HepG2 (cell line): ENCODE results near the gene GEMIN8. TPM values are rescaled to one million over a fixed set of nuclear protein-coding genes. Genes with fewer than 3 reads are reported as not detected.

Experiments used
- ATF1 ChIP-seq: IDR thresholded peaks from 2 replicates; pipeline ENCODE4 v1.6.1; 2016; ENCODE audit warnings: mild to moderate bottlenecking, control low read depth
- CREM ChIP-seq, 2 experiments: sonication (generic) in 1 of 2; formaldehyde crosslinking in 1 of 2; IDR thresholded peaks; 2 replicates each; pipeline versions ENCODE4 v1.4.0 to v1.6.1; 2016 to 2020; ENCODE audit warnings: antibody characterized with exemption in 1 of 2, mild to moderate bottlenecking in 1 of 2, missing genetic modification reagents in 1 of 2
- ELK4 ChIP-seq: sonication (generic); formaldehyde crosslinking; IDR thresholded peaks from 2 replicates; pipeline ENCODE4 v1.9.0; 2021; ENCODE audit warnings: missing genetic modification reagents, borderline replicate concordance
- ETV6 ChIP-seq: sonication (generic); formaldehyde crosslinking; conservative IDR thresholded peaks from 2 replicates; pipeline ENCODE4 v1.4.0; 2020; ENCODE audit warnings: missing genetic modification reagents
- FOXA1 ChIP-seq, 2 experiments: fragments of 450-650 bp in 1 of 2; sonication (generic) in 1 of 2; formaldehyde crosslinking in 1 of 2; IDR thresholded peaks; 2 replicates each; pipeline versions ENCODE4 v1.4.0 to v1.6.1; 2016 to 2020; ENCODE audit warnings: missing genetic modification reagents in 1 of 2
- HHEX ChIP-seq: IDR thresholded peaks from 2 replicates; pipeline ENCODE4 v1.6.1; 2016; ENCODE audit warnings: control low read depth
- HNF1B ChIP-seq: sonication (generic); formaldehyde crosslinking; IDR thresholded peaks from 2 replicates; pipeline ENCODE4 v1.5.1; 2020; ENCODE audit warnings: mild to moderate bottlenecking, moderate library complexity, missing genetic modification reagents
- MXD1 ChIP-seq: sonication (generic); formaldehyde crosslinking; IDR thresholded peaks from 2 replicates; pipeline ENCODE4 v1.4.0; 2020; ENCODE audit warnings: mild to moderate bottlenecking, missing genetic modification reagents
- NPAS2 ChIP-seq: sonication (generic); formaldehyde crosslinking; IDR thresholded peaks from 2 replicates; pipeline ENCODE4 v1.8.0; 2022; ENCODE audit warnings: mild to moderate bottlenecking, missing genetic modification reagents, borderline replicate concordance
- RNF219 ChIP-seq: sonication (generic); formaldehyde crosslinking; IDR thresholded peaks from 2 replicates; pipeline ENCODE4 v1.5.0; 2020; ENCODE audit warnings: mild to moderate bottlenecking, missing genetic modification reagents
- YY1 ChIP-seq: IDR thresholded peaks from 2 replicates; pipeline ENCODE4 v1.6.1; 2011; ENCODE audit warnings: low read length, low read depth, moderate library complexity, mild to moderate bottlenecking; ENCODE audit not compliant: insufficient read depth, insufficient replicate concordance
- ZBTB10 ChIP-seq: sonication (generic); formaldehyde crosslinking; IDR thresholded peaks from 2 replicates; pipeline ENCODE4 v1.4.0; 2020; ENCODE audit warnings: missing genetic modification reagents, borderline replicate concordance
- ZFP82 ChIP-seq: sonication (generic); formaldehyde crosslinking; IDR thresholded peaks from 2 replicates; pipeline ENCODE4 v1.5.1; 2020; ENCODE audit warnings: mild to moderate bottlenecking, missing genetic modification reagents, borderline replicate concordance
- ZMAT3 ChIP-seq: sonication (generic); formaldehyde crosslinking; conservative IDR thresholded peaks from 2 replicates; pipeline ENCODE4 v1.7.0; 2021; ENCODE audit warnings: missing genetic modification reagents
- ZNF143 ChIP-seq: sonication (generic); formaldehyde crosslinking; IDR thresholded peaks from 2 replicates; pipeline ENCODE4 v1.4.0; 2020; ENCODE audit warnings: missing genetic modification reagents
- ZNF230 ChIP-seq: sonication (generic); formaldehyde crosslinking; IDR thresholded peaks from 2 replicates; pipeline ENCODE4 v1.4.0; 2020; ENCODE audit warnings: mild to moderate bottlenecking, missing genetic modification reagents
- ZNF350 ChIP-seq: sonication (generic); formaldehyde crosslinking; IDR thresholded peaks from 2 replicates; pipeline ENCODE4 v1.4.0; 2020; ENCODE audit warnings: mild to moderate bottlenecking, low read depth, missing genetic modification reagents, borderline replicate concordance
- ZNF556 ChIP-seq: sonication (generic); formaldehyde crosslinking; IDR thresholded peaks from 2 replicates; pipeline ENCODE4 v1.4.0; 2020; ENCODE audit warnings: mild to moderate bottlenecking, missing genetic modification reagents, borderline replicate concordance
- ZNF7 ChIP-seq: IDR thresholded peaks from 2 replicates; pipeline ENCODE4 v1.6.1; 2016; ENCODE audit warnings: missing biosample characterization, missing genetic modification reagents
- ZNF792 ChIP-seq: IDR thresholded peaks from 2 replicates; pipeline ENCODE4 v1.6.1; 2016
- ZNF839 ChIP-seq: sonication (generic); formaldehyde crosslinking; IDR thresholded peaks from 2 replicates; pipeline ENCODE4 v1.4.0; 2020; ENCODE audit warnings: missing genetic modification reagents, mild to moderate bottlenecking, borderline replicate concordance
- polyA plus RNA-seq, 8 experiments: library from polyadenylated mRNA; depleted of rRNA in 3 of 8; stranded (reverse) in 7 of 8; unstranded in 1 of 8; fragments of >200 nt; fragmentation: Illumina TruSeq in 4 of 8; extraction: Trizol in 4 of 8; gene quantifications; 2 replicates each; pipeline versions ENCODE4 v1.2.1 to v1.2.3, GENCODE V29; 2011 to 2016; ENCODE audit warnings: low read depth in 4 of 8, missing spikeins in 1 of 8, mixed read lengths in 1 of 8; ENCODE audit not compliant: insufficient read depth in 1 of 8
- total RNA-seq, 5 experiments: library from RNA; depleted of rRNA; stranded (reverse); fragments of >200 nt; fragmentation: Illumina TruSeq; extraction: Trizol; gene quantifications; 2 replicates each; pipeline ENCODE4 v1.2.3, GENCODE V29; 2016; ENCODE audit warnings: low read depth in 1 of 5

The GEMIN8 gene
- total and polyA plus RNA-seq, 2 of the 13 experiments (the other 11 are each of a cell fraction or from before 2014, with no cell fraction given), result 9.7 to 23.7 TPM

GRCh38 chrX:14029425-14030173, at the start of gene GEMIN8 (continued):
- TF ChIP-seq ZNF143 (CRISPR knock-in tag), result no peak
- no peak for TF ChIP-seq FOXA1 (IDR thresholded peaks at IDR 0.05)
- TF ChIP-seq FOXA1 (CRISPR knock-in tag; IDR thresholded peaks at IDR 0.05), result no peak
- TF ChIP-seq ZNF350 (CRISPR knock-in tag), result peak; percentile 33; the same call in 1 of the 2 replicates
- TF ChIP-seq ELK4 (CRISPR knock-in tag), result peak; percentile 24; the same call in 1 of the 2 replicates
- TF ChIP-seq ZNF792, result peak; percentile 73; the same call in 1 of the 2 replicates
- peak; percentile 65 for TF ChIP-seq ATF1 (CRISPR knock-in tag)
- no peak for TF ChIP-seq HNF1B (CRISPR knock-in tag)
- TF ChIP-seq ETV6 (CRISPR knock-in tag), result no peak
- TF ChIP-seq CREM (IDR thresholded peaks at IDR 0.05), result peak; percentile 51
- peak; percentile 53; the same call in 1 of the 2 replicates for TF ChIP-seq CREM (CRISPR knock-in tag; IDR thresholded peaks at IDR 0.05)
- peak; percentile 31; the same call in 1 of the 2 replicates for TF ChIP-seq ZNF230 (CRISPR knock-in tag)
- TF ChIP-seq RNF219 (CRISPR knock-in tag), result no peak
- TF ChIP-seq HHEX, result no peak
- peak; percentile 67 for TF ChIP-seq YY1
- TF ChIP-seq NPAS2 (CRISPR knock-in tag), result no peak
- TF ChIP-seq ZMAT3, result 0 out of 2 replicates have a peak, but pooled peaks have one; percentile 29
- no peak for TF ChIP-seq ZFP82 (CRISPR knock-in tag)
- peak; percentile 64; the same call in 1 of the 2 replicates for TF ChIP-seq MXD1 (CRISPR knock-in tag)
- no peak for TF ChIP-seq ZNF839 (CRISPR knock-in tag)
- TF ChIP-seq ZNF7, result no peak
- TF ChIP-seq ZBTB10, result no peak
- TF ChIP-seq ZNF556 (CRISPR knock-in tag), result peak; percentile 68; the same call in 1 of the 2 replicates
